ENCODE measurements around the gene PARVA.

PARVA gene

GRCh38 chr11:12461516-12461915 lies 84.1 kb downstream of the PARVA start:
- DNase-seq = no peak

GRCh38 chr11:12464303-12464702 lies 86.9 kb downstream of the PARVA start:
- no peak for DNase-seq

GRCh38 chr11:12465332-12465731 lies 88.0 kb downstream of the PARVA start:
- DNase-seq = no peak

- no peak for DNase-seq
These were observed 90.2 kb downstream of the PARVA start for GRCh38 chr11:12467610-12468009.

GRCh38 chr11:12469451-12469850 lies 92.1 kb downstream of the PARVA start:
- DNase-seq = no peak

GRCh38 chr11:12470236-12470635 lies 92.9 kb downstream of the PARVA start:
- no peak for DNase-seq

- DNase-seq = no peak
These were observed 95.1 kb downstream of the PARVA start for GRCh38 chr11:12472401-12473005.

- DNase-seq = no peak
These were observed 96.0 kb downstream of the PARVA start for GRCh38 chr11:12473381-12473780.

GRCh38 chr11:12474871-12475270 lies 97.5 kb downstream of the PARVA start:
- DNase-seq = no peak

GRCh38 chr11:12478743-12479142 lies 101.4 kb downstream of the PARVA start:
- no peak for DNase-seq

GRCh38 chr11:12480401-12480800 lies 103.0 kb downstream of the PARVA start:
- DNase-seq = no peak

- no peak for DNase-seq
These were observed 105.5 kb downstream of the PARVA start for GRCh38 chr11:12482839-12483238.

- no peak for DNase-seq
These were observed 106.2 kb downstream of the PARVA start for GRCh38 chr11:12483604-12484003.

GRCh38 chr11:12485328-12485727 lies 108.0 kb downstream of the PARVA start:
- no peak for DNase-seq

- no peak for DNase-seq
These were observed 111.9 kb downstream of the PARVA start for GRCh38 chr11:12489246-12489772.

GRCh38 chr11:12494699-12495098 lies 117.3 kb downstream of the PARVA start:
- no peak for DNase-seq

GRCh38 chr11:12496181-12497025 lies 119.0 kb downstream of the PARVA start:
- no peak for DNase-seq

- DNase-seq = no peak
These were observed 120.1 kb downstream of the PARVA start for GRCh38 chr11:12497431-12497830.

GRCh38 chr11:12499071-12499470 lies 121.7 kb downstream of the PARVA start:
- DNase-seq = no peak

GRCh38 chr11:12502046-12502445 lies 124.7 kb downstream of the PARVA start:
- DNase-seq = no peak

- DNase-seq = no peak
These were observed 125.7 kb downstream of the PARVA start for GRCh38 chr11:12503039-12503484.

- no peak for DNase-seq
These were observed 126.5 kb downstream of the PARVA start for GRCh38 chr11:12503886-12504285.

GRCh38 chr11:12505183-12505582 lies 127.8 kb downstream of the PARVA start:
- DNase-seq = no peak

GRCh38 chr11:12506404-12506921 lies 129.1 kb downstream of the PARVA start:
- DNase-seq = no peak

Measured in CD4-positive, alpha-beta T cell treated with Interleukin-10 for 1 hour (primary cell).